Activated CD8-positive, alpha-beta T cell treated with anti-CD3 and anti-CD28 coated beads for 36 hours (primary cell): ENCODE data around the gene INPP5D. TPM values are rescaled to one million over a fixed set of nuclear protein-coding genes. Genes with fewer than 3 reads are reported as not detected.

Experiments used
- ATAC-seq: fragments of 200-7000 bp; cut with Tn5 transposase; one replicate; pipeline ENCODE4 v1.10.0; 2021; ENCODE audit warnings: mild to moderate bottlenecking, moderate library complexity
- CTCF ChIA-PET: fragments of 350-600 bp; sonication (Branson Sonifier 250); formaldehyde crosslinking; loops from one replicate; lab custom pipeline; 2021; ENCODE audit warnings: antibody characterized with exemption; lab: Charles Lee
- POLR2A ChIA-PET: fragments of 350-600 bp; sonication (Branson Sonifier 250); formaldehyde crosslinking; loops from one replicate; lab custom pipeline; 2021; ENCODE audit warnings: antibody characterized with exemption; lab: Charles Lee
- DNase-seq: peaks from one replicate; pipeline ENCODE4 v3.0.0-alpha.2; 2020
- H3K27ac Mint-ChIP-seq: one replicate; pipeline ENCODE4 v1.8.0; 2021; ENCODE audit warnings: mild to moderate bottlenecking, mixed read lengths
- H3K27me3 Mint-ChIP-seq: one replicate; pipeline ENCODE4 v1.8.0; 2021; ENCODE audit warnings: mixed read lengths
- H3K36me3 Mint-ChIP-seq: one replicate; pipeline ENCODE4 v1.8.0; 2021; ENCODE audit warnings: low read depth, mixed read lengths
- H3K4me1 Mint-ChIP-seq: one replicate; pipeline ENCODE4 v1.8.0; 2021; ENCODE audit warnings: low read depth, mixed read lengths
- H3K4me3 Mint-ChIP-seq: one replicate; pipeline ENCODE4 v1.8.0; 2021; ENCODE audit warnings: mild to moderate bottlenecking, moderate library complexity, mixed read lengths
- H3K9me3 Mint-ChIP-seq: one replicate; pipeline ENCODE4 v1.8.0; 2021; ENCODE audit warnings: mixed read lengths
- intact Hi-C: fragments of 100-400 bp; cut with micrococcal nuclease; formaldehyde crosslinking; loops from one replicate; pipeline ENCODE4 v1.10.0; 2022
- total RNA-seq, 2 experiments: library from RNA; stranded (reverse); gene quantifications; one replicate each; pipeline ENCODE4 v1.2.3, GENCODE V29; 2021
- TF ChIP-seq, protein P1 (sequence below): fragments of 200-600 bp; IDR thresholded peaks from one replicate; pipeline ENCODE4 v1.8.0; 2022; ENCODE audit warnings: antibody characterized with exemption, mild to moderate bottlenecking

The INPP5D gene
- total RNA-seq, 2 experiments from 2014 or later: 38.6 to 40.2 TPM

DNA sequence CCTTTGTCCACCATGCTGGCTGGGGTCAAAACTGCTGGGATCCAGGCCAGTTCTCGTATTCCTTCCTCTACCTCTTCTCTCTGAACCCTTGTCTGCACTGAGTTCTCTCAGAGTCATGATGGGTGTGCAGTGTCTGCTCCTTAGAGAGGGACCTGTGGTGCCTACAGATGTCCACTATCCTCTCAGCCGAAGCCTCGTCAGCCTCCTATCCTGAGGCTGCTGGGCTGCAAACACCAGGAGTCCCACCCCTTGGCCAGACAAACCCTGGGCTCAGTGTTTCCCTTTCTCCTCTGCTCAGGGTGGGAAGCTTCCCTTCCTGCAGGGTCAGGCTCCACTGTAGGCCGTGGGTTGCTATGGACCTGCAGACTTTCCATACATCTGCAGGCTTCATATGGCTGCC lies 2.3 kb downstream of the INPP5D start:
- Mint-ChIP-seq H3K4me3 (peak overlapping the region; percentile 89), H3K4me1 (peaks cover 50% of the 10 kb centered on the region), H3K9me3 (peaks cover 1% of the 10 kb centered on the region), H3K27me3 (no peaks in the 10 kb centered on the region), H3K27ac (peak overlapping the region; percentile 97), H3K36me3 (peaks cover 16% of the 10 kb centered on the region)
- ATAC-seq (no peak), DNase-seq (no peak)
- ChIA-PET CTCF (interaction anchor here (3.8 to 6.4 kb wide), 2 partner anchors 9 to 21 kb away, joined by 24 to 38 read pairs; no protein-coding TSS in a partner anchor), POLR2A (interaction anchor here (0.6 to 6.7 kb wide), 2 partner anchors 18 to 38 kb away, joined by 3 to 119 read pairs; no protein-coding TSS in a partner anchor)
- intact Hi-C loops: loop anchor here (5.0 kb wide), 2 partner anchors 40 to 190 kb away; partner anchors contain the start of gene ATG16L1
- TF ChIP-seq, protein P1, sequence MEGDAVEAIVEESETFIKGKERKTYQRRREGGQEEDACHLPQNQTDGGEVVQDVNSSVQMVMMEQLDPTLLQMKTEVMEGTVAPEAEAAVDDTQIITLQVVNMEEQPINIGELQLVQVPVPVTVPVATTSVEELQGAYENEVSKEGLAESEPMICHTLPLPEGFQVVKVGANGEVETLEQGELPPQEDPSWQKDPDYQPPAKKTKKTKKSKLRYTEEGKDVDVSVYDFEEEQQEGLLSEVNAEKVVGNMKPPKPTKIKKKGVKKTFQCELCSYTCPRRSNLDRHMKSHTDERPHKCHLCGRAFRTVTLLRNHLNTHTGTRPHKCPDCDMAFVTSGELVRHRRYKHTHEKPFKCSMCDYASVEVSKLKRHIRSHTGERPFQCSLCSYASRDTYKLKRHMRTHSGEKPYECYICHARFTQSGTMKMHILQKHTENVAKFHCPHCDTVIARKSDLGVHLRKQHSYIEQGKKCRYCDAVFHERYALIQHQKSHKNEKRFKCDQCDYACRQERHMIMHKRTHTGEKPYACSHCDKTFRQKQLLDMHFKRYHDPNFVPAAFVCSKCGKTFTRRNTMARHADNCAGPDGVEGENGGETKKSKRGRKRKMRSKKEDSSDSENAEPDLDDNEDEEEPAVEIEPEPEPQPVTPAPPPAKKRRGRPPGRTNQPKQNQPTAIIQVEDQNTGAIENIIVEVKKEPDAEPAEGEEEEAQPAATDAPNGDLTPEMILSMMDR: no peak

DNA sequence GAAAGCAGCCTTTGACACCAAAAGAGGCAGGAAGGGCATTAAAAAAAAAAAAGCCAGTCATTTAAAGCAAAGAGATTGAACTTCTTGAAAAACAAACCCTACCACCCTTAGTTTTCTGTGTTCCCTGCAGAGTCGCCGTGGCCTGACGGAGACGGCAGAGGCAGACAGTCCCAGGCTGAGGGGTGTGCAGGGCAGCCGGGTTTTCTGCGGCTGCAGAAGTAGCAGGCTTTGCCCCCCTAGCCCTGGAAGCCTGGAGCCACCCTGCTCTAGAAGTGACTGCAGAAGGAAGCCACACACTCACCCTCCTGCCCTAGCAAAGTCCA lies 2.8 kb downstream of the INPP5D start:
- TF ChIP-seq, protein P1: no peak
- Mint-ChIP-seq H3K4me1 (peaks cover 54% of the 10 kb centered on the region), H3K27me3 (no peaks in the 10 kb centered on the region), H3K27ac (peak overlapping the region; percentile 97), H3K36me3 (peaks cover 19% of the 10 kb centered on the region), H3K4me3 (peak overlapping the region; percentile 89), H3K9me3 (peaks cover 1% of the 10 kb centered on the region)
- ChIA-PET POLR2A (interaction anchor here (0.6 to 6.7 kb wide), 2 partner anchors 18 to 37 kb away, joined by 3 to 119 read pairs; no protein-coding TSS in a partner anchor), CTCF (interaction anchor here (6.4 kb wide), 1 partner anchor 10 kb away, joined by 38 read pairs; no protein-coding TSS in a partner anchor)
- ATAC-seq: no peak
- intact Hi-C loops: loop anchor here (5.0 kb wide), 2 partner anchors 39 to 189 kb away; partner anchors contain the start of gene ATG16L1
- peak; percentile 38 for DNase-seq

GRCh38 chr2:233063269-233063975 lies 3.3 kb downstream of the INPP5D start:
- H3K27ac Mint-ChIP-seq: peak overlapping the region; percentile 97
- H3K4me1 Mint-ChIP-seq: peaks cover 54% of the 10 kb centered on the region
- TF ChIP-seq, protein P1: peak; percentile 31
- DNase-seq (peak; percentile 48), ATAC-seq (peak; percentile 10)
- peaks cover 1% of the 10 kb centered on the region for H3K9me3 Mint-ChIP-seq
- H3K4me3 Mint-ChIP-seq: peak overlapping the region; percentile 89
- intact Hi-C loops: loop anchor here (5.0 kb wide), 2 partner anchors 39 to 189 kb away; partner anchors contain the start of gene ATG16L1
- H3K27me3 Mint-ChIP-seq: no peaks in the 10 kb centered on the region
- ChIA-PET POLR2A (interaction anchor here (0.8 to 6.7 kb wide), 2 partner anchors 17 to 43 kb away, joined by 3 to 119 read pairs; no protein-coding TSS in a partner anchor), CTCF (interaction anchor here (6.4 kb wide), 1 partner anchor 10 kb away, joined by 38 read pairs; no protein-coding TSS in a partner anchor)
- H3K36me3 Mint-ChIP-seq: peaks cover 19% of the 10 kb centered on the region

GRCh38 chr2:233063976-233064411 lies 3.9 kb downstream of the INPP5D start:
- peaks cover 21% of the 10 kb centered on the region for H3K36me3 Mint-ChIP-seq
- ChIA-PET POLR2A (interaction anchor here (0.8 to 6.7 kb wide), 2 partner anchors 16 to 43 kb away, joined by 3 to 119 read pairs; no protein-coding TSS in a partner anchor), CTCF (interaction anchor here (0.9 to 6.4 kb wide), 2 partner anchors 11 to 14 kb away, joined by 3 to 38 read pairs; no protein-coding TSS in a partner anchor)
- intact Hi-C loops: loop anchor here (5.0 kb wide), 2 partner anchors 38 to 188 kb away; partner anchors contain the start of gene ATG16L1
- H3K27me3 Mint-ChIP-seq: no peaks in the 10 kb centered on the region
- H3K4me3 Mint-ChIP-seq: peak overlapping the region; percentile 89
- DNase-seq (no peak), ATAC-seq (no peak)
- peaks cover 59% of the 10 kb centered on the region for H3K4me1 Mint-ChIP-seq
- peak overlapping the region; percentile 97 for H3K27ac Mint-ChIP-seq
- H3K9me3 Mint-ChIP-seq: peaks cover 1% of the 10 kb centered on the region
- TF ChIP-seq, protein P1: no peak
